DND-41 (cell line): Measurements from ENCODE around the gene LCK.
A peak's percentile ranks its signal among the peaks of the same experiment; 100 is the strongest.
"Not testable (repeated sequence)": the region's sequence is repeated elsewhere in the genome, so short reads cannot be mapped to it uniquely, and the experiment has no call there.

ENCODE experiments used
- ATAC-seq: fragments of 200-7000 bp; cut with Tn5 transposase; 3 replicates; pipeline ENCODE4 v1.9.1; 2021; ENCODE audit warnings: low read depth; ENCODE audit not compliant: insufficient read depth
- DNase-seq: peaks from one replicate; pipeline ENCODE4 v3.0.0-alpha.2; 2020
- H2AFZ ChIP-seq: 2 replicates; pipeline ENCODE4 v1.6.0; 2012; ENCODE audit warnings: low read depth, low read length
- H3K27ac ChIP-seq: 2 replicates; pipeline ENCODE4 v1.5.1; 2012; ENCODE audit warnings: low read length, inconsistent platforms
- H3K27me3 ChIP-seq: fragments of 200-600 bp; sonication (generic); 2 replicates; pipeline ENCODE4 v1.6.0; 2012; ENCODE audit warnings: low read length, mild to moderate bottlenecking, inconsistent platforms; ENCODE audit not compliant: insufficient read depth, poor library complexity
- H3K36me3 ChIP-seq: 2 replicates; pipeline ENCODE4 v1.5.1; 2012; ENCODE audit warnings: low read length, inconsistent platforms; ENCODE audit not compliant: insufficient read depth
- H3K4me1 ChIP-seq: 2 replicates; pipeline ENCODE4 v1.5.1; 2012; ENCODE audit warnings: mild to moderate bottlenecking, low read length; ENCODE audit not compliant: insufficient read depth
- H3K4me2 ChIP-seq: 2 replicates; pipeline ENCODE4 v1.6.0; 2012; ENCODE audit warnings: mild to moderate bottlenecking, moderate library complexity, low read length, inconsistent platforms; ENCODE audit not compliant: insufficient read depth
- H3K4me3 ChIP-seq, 2 experiments: fragments of 200-600 bp in 1 of 2; shearing (Covaris generic) in 1 of 2; 2 replicates each; pipeline ENCODE4 v1.5.1; 2012 to 2016; ENCODE audit warnings: inconsistent platforms in 2 of 2, low read length in 2 of 2, mild to moderate bottlenecking in 2 of 2, low read depth in 1 of 2, moderate library complexity in 1 of 2
- H3K79me2 ChIP-seq: 2 replicates; pipeline ENCODE4 v1.6.0; 2012; ENCODE audit warnings: low read length, inconsistent platforms; ENCODE audit not compliant: insufficient read depth
- H3K9ac ChIP-seq: 2 replicates; pipeline ENCODE4 v1.6.0; 2012; ENCODE audit warnings: low read depth, mild to moderate bottlenecking, inconsistent platforms, low read length, moderate library complexity
- H3K9me3 ChIP-seq: 2 replicates; pipeline ENCODE4 v1.5.1; 2012; ENCODE audit warnings: low read length, moderate library complexity, mild to moderate bottlenecking, inconsistent platforms; ENCODE audit not compliant: insufficient read depth, severe bottlenecking
- H4K20me1 ChIP-seq: 2 replicates; pipeline ENCODE4 v1.6.0; 2012; ENCODE audit warnings: low read length; ENCODE audit not compliant: insufficient read depth
- EZH2 ChIP-seq: IDR thresholded peaks from 3 replicates; pipeline ENCODE4 v1.6.1; 2012; ENCODE audit warnings: borderline replicate concordance, low read depth, mild to moderate bottlenecking, moderate library complexity, low read length, inconsistent platforms; ENCODE audit not compliant: severe bottlenecking
- TF ChIP-seq, protein P1 (sequence below): IDR thresholded peaks from 2 replicates; pipeline ENCODE4 v1.5.1; 2012; ENCODE audit warnings: borderline replicate concordance, low read length, moderate library complexity, mild to moderate bottlenecking; ENCODE audit not compliant: poor library complexity, severe bottlenecking; ENCODE audit errors: extremely low read depth

Gene LCK

DNA sequence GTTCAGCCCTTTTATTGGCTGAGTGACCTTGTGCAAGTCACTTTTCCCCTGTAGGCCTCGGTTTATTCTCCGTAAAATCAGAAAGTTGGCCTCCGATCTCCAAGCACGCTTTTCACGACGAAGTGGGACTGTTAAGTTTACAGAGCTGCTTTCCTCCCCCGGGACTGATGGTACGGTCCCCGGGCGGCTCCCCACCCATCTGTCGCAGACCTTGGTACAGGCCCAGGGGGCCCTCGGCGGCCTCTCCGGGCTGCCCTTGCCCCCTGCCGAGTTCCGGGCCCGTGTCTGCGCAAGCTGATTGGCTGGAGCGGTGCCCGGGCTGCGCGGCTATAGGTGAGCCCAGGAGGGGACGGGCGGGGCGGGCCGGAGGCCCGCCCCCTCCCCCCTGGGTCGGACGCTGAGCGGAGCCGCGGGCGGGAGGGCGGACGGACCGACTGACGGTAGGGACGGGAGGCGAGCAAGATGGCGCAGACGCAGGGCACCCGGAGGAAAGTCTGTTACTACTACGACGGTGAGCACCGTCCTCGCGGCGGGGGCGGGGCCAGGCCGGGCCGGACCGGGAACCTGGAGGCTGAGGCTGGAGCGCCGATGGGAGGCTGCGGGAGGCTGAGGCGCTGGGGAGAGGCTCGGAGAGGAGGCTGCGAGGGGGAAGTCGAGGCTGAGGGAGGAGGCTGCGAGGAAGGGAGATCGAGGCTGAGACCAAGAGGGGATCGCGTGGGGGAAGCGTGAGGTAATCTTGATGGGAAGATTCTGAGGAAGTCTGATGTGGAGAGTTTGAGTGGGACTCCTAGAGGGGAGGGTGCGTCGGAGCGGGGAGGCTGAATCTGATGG, 40.9 kb downstream of the LCK start, which contains the start of gene HDAC1:
HDAC1 (plus strand) TSS at position 376 of the 831 bp plus-strand sequence; CDS start at position 463, 87 bp downstream.
- TF ChIP-seq, protein P1, sequence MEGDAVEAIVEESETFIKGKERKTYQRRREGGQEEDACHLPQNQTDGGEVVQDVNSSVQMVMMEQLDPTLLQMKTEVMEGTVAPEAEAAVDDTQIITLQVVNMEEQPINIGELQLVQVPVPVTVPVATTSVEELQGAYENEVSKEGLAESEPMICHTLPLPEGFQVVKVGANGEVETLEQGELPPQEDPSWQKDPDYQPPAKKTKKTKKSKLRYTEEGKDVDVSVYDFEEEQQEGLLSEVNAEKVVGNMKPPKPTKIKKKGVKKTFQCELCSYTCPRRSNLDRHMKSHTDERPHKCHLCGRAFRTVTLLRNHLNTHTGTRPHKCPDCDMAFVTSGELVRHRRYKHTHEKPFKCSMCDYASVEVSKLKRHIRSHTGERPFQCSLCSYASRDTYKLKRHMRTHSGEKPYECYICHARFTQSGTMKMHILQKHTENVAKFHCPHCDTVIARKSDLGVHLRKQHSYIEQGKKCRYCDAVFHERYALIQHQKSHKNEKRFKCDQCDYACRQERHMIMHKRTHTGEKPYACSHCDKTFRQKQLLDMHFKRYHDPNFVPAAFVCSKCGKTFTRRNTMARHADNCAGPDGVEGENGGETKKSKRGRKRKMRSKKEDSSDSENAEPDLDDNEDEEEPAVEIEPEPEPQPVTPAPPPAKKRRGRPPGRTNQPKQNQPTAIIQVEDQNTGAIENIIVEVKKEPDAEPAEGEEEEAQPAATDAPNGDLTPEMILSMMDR: no peak
- no peak for TF ChIP-seq EZH2
- peaks cover 34% of the 10 kb centered on the region for H4K20me1 ChIP-seq
- no peaks in the 10 kb centered on the region for H3K27me3 ChIP-seq
- peaks cover 52% of the 10 kb centered on the region for H3K79me2 ChIP-seq
- H3K36me3 ChIP-seq: peaks cover 26% of the 10 kb centered on the region
- H3K4me3 ChIP-seq: peak within 1 kb of the TSS; percentile 74 to 86
- peak within 1 kb of the TSS; percentile 81 for H2AFZ ChIP-seq
- H3K9ac ChIP-seq: peak within 1 kb of the TSS; percentile 81
- H3K4me1 ChIP-seq: peaks cover 57% of the 10 kb centered on the region
- DNase-seq (peak; percentile 99), ATAC-seq (peak; percentile 97)
- H3K4me2 ChIP-seq: peak within 1 kb of the TSS; percentile 92
- H3K27ac ChIP-seq: peak within 1 kb of the TSS; percentile 87
- no peaks in the 10 kb centered on the region for H3K9me3 ChIP-seq

GRCh38 chr1:32298211-32298610, 47.1 kb downstream of the LCK start:
- H3K27ac ChIP-seq, H3K4me3 ChIP-seq, H3K9me3 ChIP-seq, ATAC-seq, H3K9ac ChIP-seq, H2AFZ ChIP-seq, DNase-seq, H3K4me2 ChIP-seq, H3K27me3 ChIP-seq: not testable (repeated sequence)
- peaks cover 68% of the 10 kb centered on the region for H4K20me1 ChIP-seq
- H3K4me1 ChIP-seq: peaks cover 39% of the 10 kb centered on the region
- peaks cover 98% of the 10 kb centered on the region for H3K79me2 ChIP-seq
- H3K36me3 ChIP-seq: peaks cover 63% of the 10 kb centered on the region

GRCh38 chr1:32299327-32299726, 48.3 kb downstream of the LCK start:
- Histone ChIP-seq H2AFZ (no peak overlapping the region), H3K4me3 (no peak overlapping the region), H3K36me3 (peaks cover 71% of the 10 kb centered on the region), H3K4me1 (peaks cover 28% of the 10 kb centered on the region), H3K27ac (no peak overlapping the region), H3K9ac (no peak overlapping the region; the same call in 1 of the 2 replicates), H3K27me3 (no peaks in the 10 kb centered on the region), H4K20me1 (peaks cover 64% of the 10 kb centered on the region), H3K9me3 (no peaks in the 10 kb centered on the region), H3K4me2 (no peak overlapping the region), H3K79me2 (peaks cover 98% of the 10 kb centered on the region)
- no peak for DNase-seq
- ATAC-seq: no peak
- TF ChIP-seq, protein P1: no peak
- no peak for TF ChIP-seq EZH2

DNA sequence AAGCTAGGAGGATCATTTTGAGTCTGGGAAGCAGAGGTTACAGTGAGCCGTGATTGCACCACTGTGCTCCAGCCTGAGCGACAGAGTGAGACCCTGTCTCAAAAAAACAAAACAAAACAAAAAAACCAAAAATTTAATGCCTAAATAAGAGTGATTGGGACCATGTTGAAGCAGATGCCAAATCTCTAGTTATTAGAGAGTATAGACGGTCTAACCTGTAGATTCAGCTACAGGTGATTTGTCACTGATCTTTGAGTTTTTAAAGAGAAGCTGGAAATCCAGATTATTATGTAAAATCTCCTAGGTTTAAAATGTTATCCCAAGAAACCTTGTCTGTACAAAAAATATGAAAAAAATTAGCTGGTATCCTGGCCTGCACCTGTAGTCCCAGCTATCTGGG, 52.3 kb downstream of the LCK start:
- no peak for TF ChIP-seq EZH2
- TF ChIP-seq, protein P1: no peak
- Histone ChIP-seq H3K9ac (no peak overlapping the region), H4K20me1 (peaks cover 42% of the 10 kb centered on the region; the same call in 1 of the 2 replicates), H3K4me2 (no peak overlapping the region), H3K4me1 (no peaks in the 10 kb centered on the region), H3K36me3 (peaks cover 76% of the 10 kb centered on the region), H3K27ac (no peak overlapping the region), H2AFZ (no peak overlapping the region), H3K27me3 (no peaks in the 10 kb centered on the region), H3K9me3 (no peaks in the 10 kb centered on the region), H3K79me2 (peaks cover 97% of the 10 kb centered on the region), H3K4me3 (no peak overlapping the region)
- ATAC-seq: no peak
- no peak for DNase-seq
